Measurements from ENCODE around the gene SLC4A8. TPM values are rescaled to one million over a fixed set of nuclear protein-coding genes. Genes with fewer than 3 reads are reported as not detected.
"Not testable (repeated sequence)": the region's sequence is repeated elsewhere in the genome, so short reads cannot be mapped to it uniquely, and the experiment has no call there.

SLC4A8 gene
- total and polyA plus RNA-seq, 4 experiments from 2014 or later = 0.14 to 0.77 (median 0.58) TPM

DNA sequence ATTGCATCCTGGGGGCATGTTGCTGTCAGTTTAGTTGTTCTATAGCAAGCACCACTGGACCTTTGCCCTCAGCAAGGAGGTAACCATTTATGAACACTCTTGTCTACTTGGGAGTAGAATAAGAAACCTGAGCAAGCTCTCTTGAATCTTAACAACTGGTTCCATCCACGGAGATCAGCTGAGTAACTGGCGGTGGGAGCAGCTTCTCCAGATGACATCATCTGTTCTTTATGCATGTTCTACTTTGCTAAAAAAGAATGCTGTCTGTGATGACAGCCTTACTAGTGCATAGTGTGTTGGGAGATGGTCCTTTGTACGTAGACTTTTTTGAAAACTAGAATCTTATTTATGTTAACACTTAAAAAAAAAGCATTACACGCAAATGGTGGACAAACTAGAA is 17.7 kb downstream of the SLC4A8 start:
- no peak for DNase-seq
- Histone ChIP-seq H3K4me1 (ENCODE audit: insufficient read depth, low read length) (peaks cover 11% of the 10 kb centered on the region), H3K4me3 (ENCODE audit: low read length in 2 of 2) (no peak overlapping the region), H3K36me3 (ENCODE audit: insufficient read depth, low read length) (no peaks in the 10 kb centered on the region), H3K27me3 (ENCODE audit: insufficient read depth, low read length) (no peaks in the 10 kb centered on the region), H3K27ac (ENCODE audit: low read depth, low read length) (no peak overlapping the region), H3K9me3 (ENCODE audit: control insufficient read depth in 1 of 2, low read length in 2 of 2) (no peaks in the 10 kb centered on the region)
- Mint-ChIP-seq H3K27me3 (no peaks in the 10 kb centered on the region), H3K36me3 (no peaks in the 10 kb centered on the region), H3K4me1 (peaks cover 13 to 22% (median 15%) of the 10 kb centered on the region in 4 donors), H3K4me3 (no peak overlapping the region), H3K9me3 (peaks cover 0 to 4% (median 0%) of the 10 kb centered on the region in 8 donors), H3K27ac (no peak overlapping the region)
- intact Hi-C loops (cut with micrococcal nuclease) = no loop called here
- CTCF ChIA-PET (ENCODE audit: partially characterized antibody) = no interaction called here
- POLR2A ChIA-PET (ENCODE audit: partially characterized antibody) = no interaction called here

DNA sequence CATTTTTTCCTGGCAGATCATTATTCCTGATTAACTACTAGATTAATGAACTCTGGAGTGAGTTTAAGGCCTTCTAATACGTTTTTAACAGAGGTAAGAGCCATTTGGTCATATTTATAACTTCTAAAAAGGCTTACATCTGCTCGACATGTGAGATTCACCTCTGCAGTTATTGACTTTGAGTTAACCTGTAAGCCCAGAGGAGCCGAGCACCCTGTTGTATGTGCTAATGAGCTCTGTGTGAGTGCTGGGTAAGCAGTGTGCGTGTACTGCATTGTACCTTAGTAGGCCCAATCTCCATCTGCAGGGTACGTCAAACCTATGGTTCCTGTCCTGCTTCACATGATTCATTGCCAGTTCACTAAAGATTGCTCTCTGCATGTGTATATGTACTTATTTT is 18.9 kb downstream of the SLC4A8 start:
- H3K27me3 Mint-ChIP-seq = peaks cover 0 to 1% of the 10 kb centered on the region in 2 donors
- H3K4me3 Mint-ChIP-seq = no peak overlapping the region
- H3K4me1 ChIP-seq (ENCODE audit: insufficient read depth, low read length) = peaks cover 11% of the 10 kb centered on the region
- no peak overlapping the region for H3K4me3 ChIP-seq (ENCODE audit: low read length in 2 of 2)
- no peaks in the 10 kb centered on the region for H3K27me3 ChIP-seq (ENCODE audit: insufficient read depth, low read length)
- H3K27ac Mint-ChIP-seq = no peak overlapping the region
- CTCF ChIA-PET (ENCODE audit: partially characterized antibody) = no interaction called here
- no peaks in the 10 kb centered on the region for H3K36me3 ChIP-seq (ENCODE audit: insufficient read depth, low read length)
- intact Hi-C loops (cut with micrococcal nuclease) = no loop called here
- POLR2A ChIA-PET (ENCODE audit: partially characterized antibody) = no interaction called here
- no peak for DNase-seq
- H3K36me3 Mint-ChIP-seq = no peaks in the 10 kb centered on the region
- peaks cover 13 to 19% (median 15%) of the 10 kb centered on the region in 4 donors for H3K4me1 Mint-ChIP-seq
- H3K9me3 Mint-ChIP-seq = peaks cover 0 to 2% (median 0%) of the 10 kb centered on the region in 8 donors
- no peaks in the 10 kb centered on the region for H3K9me3 ChIP-seq (ENCODE audit: control insufficient read depth in 1 of 2, low read length in 2 of 2)
- no peak overlapping the region for H3K27ac ChIP-seq (ENCODE audit: low read depth, low read length)

DNA sequence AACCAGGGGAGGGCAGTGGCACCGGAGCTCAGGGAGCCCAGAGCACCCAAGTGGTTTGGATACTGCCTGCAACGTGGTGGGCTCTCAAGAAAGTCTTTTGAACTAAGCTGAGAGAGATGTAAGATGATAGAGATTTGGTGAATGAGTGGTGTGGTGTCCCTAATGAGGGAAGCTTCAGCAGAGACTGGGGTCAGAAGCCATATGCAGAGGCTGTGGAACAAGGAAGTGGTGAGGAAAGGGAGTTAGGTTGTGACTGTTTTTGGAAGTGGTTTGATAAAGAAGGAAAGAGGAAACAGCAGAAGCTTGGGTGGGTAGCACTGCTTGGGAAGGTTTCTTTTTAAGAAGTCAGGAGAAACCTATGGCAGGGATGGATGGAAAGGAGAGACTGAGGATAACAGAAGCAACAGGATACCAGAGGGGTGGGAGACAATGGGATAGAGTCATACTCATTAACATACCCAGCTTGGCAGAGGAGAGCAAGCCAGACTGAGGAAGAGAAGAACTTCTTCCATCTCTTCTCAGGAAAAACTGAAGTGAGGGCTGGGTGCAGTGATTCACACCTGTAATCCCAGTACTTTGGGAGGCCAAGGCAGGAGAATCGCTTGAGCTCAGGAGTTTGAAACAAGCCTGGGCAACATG is 24.1 kb downstream of the SLC4A8 start:
- intact Hi-C loops (cut with micrococcal nuclease) = no loop called here
- H3K27ac Mint-ChIP-seq = no peak overlapping the region

DNA sequence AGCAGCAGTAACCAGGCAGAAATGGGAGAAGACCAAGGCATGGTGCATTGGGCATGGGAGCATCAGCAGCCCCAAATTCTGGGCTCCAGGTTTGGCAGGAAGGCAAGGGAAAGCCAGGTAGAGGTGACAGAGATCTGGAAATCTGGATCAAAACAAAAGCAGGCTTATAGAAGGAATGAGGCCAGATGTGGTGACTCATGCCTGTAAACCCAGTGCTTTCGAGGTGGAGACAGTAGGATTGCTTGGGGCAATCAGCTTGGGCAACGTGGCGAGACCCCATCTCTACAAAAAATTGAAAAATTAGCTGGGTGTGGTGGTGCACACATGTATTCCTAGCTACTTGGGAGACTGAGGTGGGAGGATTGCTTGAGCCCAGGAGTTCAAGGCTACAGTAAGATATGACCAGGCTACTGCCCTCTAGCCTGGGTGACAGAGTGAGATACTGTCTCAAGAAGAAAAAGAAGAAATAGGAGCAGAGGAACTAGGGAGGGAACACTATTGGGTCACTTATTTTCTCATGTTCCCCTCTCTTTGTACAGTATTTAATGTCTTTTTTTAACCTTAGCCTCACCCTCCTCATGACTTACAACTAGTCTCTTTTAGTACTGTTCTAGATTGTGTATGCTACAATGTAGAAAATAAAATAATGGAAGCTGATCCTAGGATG is 25.1 kb downstream of the SLC4A8 start:
- no peak overlapping the region for H3K4me3 ChIP-seq (ENCODE audit: low read length in 2 of 2)
- ChIA-PET CTCF (ENCODE audit: partially characterized antibody) (no interaction called here), POLR2A (ENCODE audit: partially characterized antibody) (no interaction called here)
- intact Hi-C loops (cut with micrococcal nuclease) = no loop called here
- Mint-ChIP-seq H3K4me3 (no peak overlapping the region), H3K27me3 (peaks cover 0 to 4% of the 10 kb centered on the region in 2 donors), H3K36me3 (no peaks in the 10 kb centered on the region), H3K27ac (peak overlapping the region in 1 of 7 donors; percentile 16), H3K9me3 (peaks cover 0 to 2% (median 0%) of the 10 kb centered on the region in 8 donors), H3K4me1 (peaks cover 0 to 3% (median 0%) of the 10 kb centered on the region in 4 donors)
- H3K36me3 ChIP-seq (ENCODE audit: insufficient read depth, low read length) = no peaks in the 10 kb centered on the region
- no peak for DNase-seq
- no peaks in the 10 kb centered on the region for H3K27me3 ChIP-seq (ENCODE audit: insufficient read depth, low read length)
- H3K4me1 ChIP-seq (ENCODE audit: insufficient read depth, low read length) = no peaks in the 10 kb centered on the region
- H3K27ac ChIP-seq (ENCODE audit: low read depth, low read length) = no peak overlapping the region
- no peaks in the 10 kb centered on the region for H3K9me3 ChIP-seq (ENCODE audit: control insufficient read depth in 1 of 2, low read length in 2 of 2)

More for the DNA sequence above, 24.1 kb downstream of the SLC4A8 start:
- no peak overlapping the region for H3K4me3 Mint-ChIP-seq
- ChIA-PET POLR2A (ENCODE audit: partially characterized antibody) (no interaction called here), CTCF (ENCODE audit: partially characterized antibody) (no interaction called here)
- Histone ChIP-seq H3K27me3 (ENCODE audit: insufficient read depth, low read length) (no peaks in the 10 kb centered on the region), H3K27ac (ENCODE audit: low read depth, low read length) (no peak overlapping the region), H3K4me1 (ENCODE audit: insufficient read depth, low read length) (no peaks in the 10 kb centered on the region), H3K9me3 (ENCODE audit: control insufficient read depth in 1 of 2, low read length in 2 of 2) (no peaks in the 10 kb centered on the region), H3K4me3 (ENCODE audit: low read length in 2 of 2) (no peak overlapping the region), H3K36me3 (ENCODE audit: insufficient read depth, low read length) (no peaks in the 10 kb centered on the region)
- no peak for DNase-seq
- H3K36me3 Mint-ChIP-seq = no peaks in the 10 kb centered on the region
- peaks cover 0 to 3% (median 0%) of the 10 kb centered on the region in 4 donors for H3K4me1 Mint-ChIP-seq
- peaks cover 0 to 4% of the 10 kb centered on the region in 2 donors for H3K27me3 Mint-ChIP-seq
- H3K9me3 Mint-ChIP-seq = peaks cover 0 to 2% (median 0%) of the 10 kb centered on the region in 8 donors

DNA sequence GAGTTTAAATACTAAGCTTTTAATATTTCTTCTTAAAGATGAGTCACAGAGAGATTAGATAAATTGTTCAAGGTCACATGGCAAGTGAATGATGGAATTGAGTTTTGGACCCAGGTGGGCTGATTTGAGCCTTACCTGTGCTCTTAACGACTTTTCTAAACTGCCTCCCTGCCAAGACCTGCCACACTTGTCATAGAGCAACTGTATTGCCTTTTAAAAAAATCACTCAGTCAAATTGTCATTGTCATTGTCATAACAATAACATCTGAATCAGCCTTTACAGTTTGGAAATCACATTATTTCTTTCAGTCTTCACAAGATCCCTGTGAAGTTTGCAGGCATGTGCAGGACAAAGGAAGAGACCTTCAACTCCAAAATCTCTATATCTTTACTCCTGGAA is 25.7 kb downstream of the SLC4A8 start:
- Histone ChIP-seq H3K27me3 (ENCODE audit: insufficient read depth, low read length) (no peaks in the 10 kb centered on the region), H3K27ac (ENCODE audit: low read depth, low read length) (no peak overlapping the region), H3K4me3 (ENCODE audit: low read length in 2 of 2) (no peak overlapping the region), H3K4me1 (ENCODE audit: insufficient read depth, low read length) (no peaks in the 10 kb centered on the region), H3K36me3 (ENCODE audit: insufficient read depth, low read length) (no peaks in the 10 kb centered on the region), H3K9me3 (ENCODE audit: control insufficient read depth in 1 of 2, low read length in 2 of 2) (no peaks in the 10 kb centered on the region)
- ChIA-PET POLR2A (ENCODE audit: partially characterized antibody) (no interaction called here), CTCF (ENCODE audit: partially characterized antibody) (no interaction called here)
- H3K27ac Mint-ChIP-seq = no peak overlapping the region
- peaks cover 0 to under 1% (median 0%) of the 10 kb centered on the region in 8 donors for H3K9me3 Mint-ChIP-seq
- H3K27me3 Mint-ChIP-seq = peaks cover 0 to 4% of the 10 kb centered on the region in 2 donors
- intact Hi-C loops (cut with micrococcal nuclease) = no loop called here
- no peaks in the 10 kb centered on the region for H3K36me3 Mint-ChIP-seq
- peaks cover 0 to 3% (median 0%) of the 10 kb centered on the region in 4 donors for H3K4me1 Mint-ChIP-seq
- no peak overlapping the region for H3K4me3 Mint-ChIP-seq
- no peak for DNase-seq

DNA sequence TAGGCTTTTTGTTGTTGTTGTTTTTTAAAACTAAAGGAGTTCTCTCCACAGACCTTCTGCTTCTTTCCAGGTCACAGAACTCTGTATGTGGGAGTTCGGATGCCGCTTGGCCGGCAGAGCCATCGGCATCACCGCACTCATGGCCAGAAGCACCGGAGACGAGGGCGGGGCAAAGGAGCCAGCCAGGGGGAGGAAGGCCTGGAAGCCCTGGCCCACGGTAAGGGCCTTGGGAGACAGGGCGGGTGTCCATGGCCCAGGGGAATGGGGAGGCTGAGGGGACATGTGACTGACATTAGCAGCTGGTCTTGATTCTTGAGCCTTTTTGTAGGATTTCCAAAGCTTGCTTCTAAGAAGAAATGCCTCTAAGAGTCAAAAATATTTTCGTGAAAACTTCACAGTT is 26.2 kb downstream of the SLC4A8 start:
- Histone ChIP-seq H3K9me3 (ENCODE audit: control insufficient read depth in 1 of 2, low read length in 2 of 2) (no peaks in the 10 kb centered on the region), H3K36me3 (ENCODE audit: insufficient read depth, low read length) (no peaks in the 10 kb centered on the region), H3K27me3 (ENCODE audit: insufficient read depth, low read length) (no peaks in the 10 kb centered on the region), H3K4me3 (ENCODE audit: low read length in 2 of 2) (no peak overlapping the region), H3K4me1 (ENCODE audit: insufficient read depth, low read length) (no peaks in the 10 kb centered on the region), H3K27ac (ENCODE audit: low read depth, low read length) (no peak overlapping the region)
- ChIA-PET POLR2A (ENCODE audit: partially characterized antibody) (no interaction called here), CTCF (ENCODE audit: partially characterized antibody) (no interaction called here)
- Mint-ChIP-seq H3K27ac (no peak overlapping the region), H3K4me3 (no peak overlapping the region), H3K9me3 (no peaks in the 10 kb centered on the region), H3K36me3 (no peaks in the 10 kb centered on the region), H3K27me3 (peaks cover 0 to 4% of the 10 kb centered on the region in 2 donors), H3K4me1 (peaks cover 0 to 3% (median 0%) of the 10 kb centered on the region in 4 donors)
- intact Hi-C loops (cut with micrococcal nuclease) = no loop called here
- no peak for DNase-seq

DNA sequence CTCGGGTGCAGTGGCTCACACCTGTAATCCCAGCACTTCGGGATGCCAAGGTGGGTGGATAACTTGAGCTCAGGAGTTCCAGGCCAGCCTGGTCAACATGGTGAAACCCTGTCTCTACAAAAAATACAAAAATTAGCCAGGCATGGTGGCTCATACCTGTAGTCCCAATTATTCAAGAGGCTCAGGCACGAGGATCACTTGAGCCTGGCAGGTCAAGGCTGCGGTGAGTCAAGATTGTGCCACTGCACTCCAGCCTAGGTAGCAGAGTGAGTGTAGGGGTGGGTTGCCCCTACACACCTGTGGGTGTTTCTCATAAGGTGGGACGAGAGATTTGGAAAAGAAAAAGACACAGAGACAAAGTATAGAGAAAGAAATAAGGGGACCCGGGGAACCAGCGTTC is 29.4 kb downstream of the SLC4A8 start:
- intact Hi-C loops (cut with micrococcal nuclease); H3K27me3 Mint-ChIP-seq; H3K27me3 ChIP-seq (ENCODE audit: insufficient read depth, low read length); CTCF ChIA-PET (ENCODE audit: partially characterized antibody); H3K4me1 ChIP-seq (ENCODE audit: insufficient read depth, low read length); H3K9me3 ChIP-seq (ENCODE audit: control insufficient read depth in 1 of 2, low read length in 2 of 2); H3K4me1 Mint-ChIP-seq; H3K4me3 Mint-ChIP-seq; H3K27ac ChIP-seq (ENCODE audit: low read depth, low read length); POLR2A ChIA-PET (ENCODE audit: partially characterized antibody); H3K9me3 Mint-ChIP-seq; H3K4me3 ChIP-seq (ENCODE audit: low read length in 2 of 2); DNase-seq; H3K36me3 Mint-ChIP-seq; H3K36me3 ChIP-seq (ENCODE audit: insufficient read depth, low read length): not testable (repeated sequence)
- H3K27ac Mint-ChIP-seq = peak overlapping the region in 1 of 7 donors; percentile 74

Data from CD4-positive, alpha-beta memory T cell (primary cell).